ENCODE data around the gene PPP1R26.
A peak's percentile ranks its signal among the peaks of the same experiment; 100 is the strongest.

The PPP1R26 gene

DNA sequence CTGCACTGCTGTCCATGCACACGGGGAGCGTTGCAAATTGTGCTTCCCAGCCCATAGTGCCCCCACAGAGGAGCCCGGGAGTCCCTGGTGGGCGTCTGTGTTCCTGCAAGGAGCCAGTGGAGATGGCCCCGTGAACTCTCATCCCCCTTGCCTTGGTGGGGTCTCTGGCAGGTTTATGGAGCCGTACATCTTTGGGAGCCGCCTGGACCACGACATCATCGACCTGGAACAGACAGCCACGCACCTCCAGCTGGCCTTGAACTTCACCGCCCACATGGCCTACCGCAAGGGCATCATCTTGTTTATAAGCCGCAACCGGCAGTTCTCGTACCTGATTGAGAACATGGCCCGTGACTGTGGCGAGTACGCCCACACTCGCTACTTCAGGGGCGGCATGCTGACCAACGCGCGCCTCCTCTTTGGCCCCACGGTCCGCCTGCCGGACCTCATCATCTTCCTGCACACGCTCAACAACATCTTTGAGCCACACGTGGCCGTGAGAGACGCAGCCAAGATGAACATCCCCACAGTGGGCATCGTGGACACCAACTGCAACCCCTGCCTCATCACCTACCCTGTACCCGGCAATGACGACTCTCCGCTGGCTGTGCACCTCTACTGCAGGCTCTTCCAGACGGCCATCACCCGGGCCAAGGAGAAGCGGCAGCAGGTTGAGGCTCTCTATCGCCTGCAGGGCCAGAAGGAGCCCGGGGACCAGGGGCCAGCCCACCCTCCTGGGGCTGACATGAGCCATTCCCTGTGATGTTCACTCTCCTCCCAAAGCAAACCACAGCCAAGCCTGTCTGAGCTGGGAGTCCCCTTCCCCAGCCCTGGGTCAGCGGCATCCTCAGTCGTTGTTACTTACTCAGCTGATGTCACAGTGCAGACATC is 24.0 kb downstream of the PPP1R26 start:
- no peak overlapping the region for H3K4me3 ChIP-seq (replicated peaks in 1 of 2; ENCODE audit: low read depth in 2 of 2, low read length in 2 of 2)
- TF ChIP-seq CTCF (IDR thresholded peaks at IDR 0.05; ENCODE audit: low read depth, low read length) = no peak
- DNase-seq (ENCODE audit: low read depth in 2 of 2) = no peak

GRCh38 chr9:135504262-135505243 is 25.0 kb downstream of the PPP1R26 start:
- no peak overlapping the region for H3K4me3 ChIP-seq (replicated peaks in 1 of 2; ENCODE audit: low read depth in 2 of 2, low read length in 2 of 2)
- peak; percentile 81 for TF ChIP-seq CTCF (IDR thresholded peaks at IDR 0.05; ENCODE audit: low read depth, low read length)
- peak; percentile 68 to 75 for DNase-seq (ENCODE audit: low read depth in 2 of 2)

- H3K4me3 ChIP-seq (replicated peaks in 1 of 2; ENCODE audit: low read depth in 2 of 2, low read length in 2 of 2) = no peak overlapping the region
- no peak for TF ChIP-seq CTCF (IDR thresholded peaks at IDR 0.05; ENCODE audit: low read depth, low read length)
- no peak for DNase-seq (ENCODE audit: low read depth in 2 of 2)
Measured at GRCh38 chr9:135505406-135506187, 26.0 kb downstream of the PPP1R26 start.

DNA sequence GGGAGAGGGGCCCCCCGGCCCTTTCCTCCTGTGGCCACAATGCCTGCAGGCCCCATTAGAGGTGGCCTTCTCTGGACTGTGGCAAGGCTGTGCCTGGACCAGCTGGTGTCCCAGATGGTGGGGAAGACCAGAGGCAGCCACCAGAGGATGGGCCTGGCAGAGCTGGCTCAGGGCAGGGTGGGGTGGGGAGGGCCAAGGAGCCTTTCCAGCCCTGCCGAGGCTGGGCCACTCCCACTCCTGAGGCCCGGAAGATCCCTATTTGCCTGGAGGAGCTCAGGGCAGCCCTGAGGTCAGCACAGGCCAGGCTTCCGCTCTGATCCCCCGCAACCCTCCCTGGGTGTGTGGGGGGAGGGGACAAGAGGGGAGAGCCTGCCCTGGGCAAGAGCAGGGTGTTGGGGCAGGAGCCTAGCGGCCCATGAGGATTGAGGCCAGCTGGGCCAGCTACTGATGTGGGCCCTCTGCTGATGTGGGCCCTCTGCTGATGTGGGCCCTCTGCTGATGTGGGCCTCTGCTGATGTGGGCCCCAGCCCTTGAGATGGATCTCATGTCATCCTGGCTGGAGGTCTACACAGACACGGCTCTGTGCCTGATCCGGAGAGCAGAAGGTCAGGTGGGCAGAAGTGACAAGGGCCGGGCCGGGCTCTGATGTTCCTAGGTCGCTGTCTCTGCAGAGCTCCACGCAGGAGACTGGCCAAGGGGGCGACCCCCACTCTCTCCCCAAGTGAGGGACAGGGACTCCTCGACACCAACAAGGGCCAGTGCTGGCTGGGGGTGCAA is 26.9 kb downstream of the PPP1R26 start:
- peak in 1 of 2 donors; percentile 34 for DNase-seq (ENCODE audit: low read depth in 2 of 2)
- TF ChIP-seq CTCF (IDR thresholded peaks at IDR 0.05; ENCODE audit: low read depth, low read length) = no peak
- H3K4me3 ChIP-seq (replicated peaks in 1 of 2; ENCODE audit: low read depth in 2 of 2, low read length in 2 of 2) = no peak overlapping the region

- no peak overlapping the region for H3K4me3 ChIP-seq (replicated peaks in 1 of 2; ENCODE audit: low read depth in 2 of 2, low read length in 2 of 2)
- TF ChIP-seq CTCF (IDR thresholded peaks at IDR 0.05; ENCODE audit: low read depth, low read length) = no peak
- DNase-seq (ENCODE audit: low read depth in 2 of 2) = no peak
Measured at GRCh38 chr9:135507104-135508035, 27.8 kb downstream of the PPP1R26 start.

Measured in cardiac fibroblast (primary cell).